ENCODE results near the gene STAT5B. TPM values are rescaled to one million over a fixed set of nuclear protein-coding genes. Genes with fewer than 3 reads are reported as not detected.
A peak's percentile ranks its signal among the peaks of the same experiment; 100 is the strongest.

Gene STAT5B
- polyA plus RNA-seq, 3 donors: 28.5 to 103 (median 47.9) TPM

DNA sequence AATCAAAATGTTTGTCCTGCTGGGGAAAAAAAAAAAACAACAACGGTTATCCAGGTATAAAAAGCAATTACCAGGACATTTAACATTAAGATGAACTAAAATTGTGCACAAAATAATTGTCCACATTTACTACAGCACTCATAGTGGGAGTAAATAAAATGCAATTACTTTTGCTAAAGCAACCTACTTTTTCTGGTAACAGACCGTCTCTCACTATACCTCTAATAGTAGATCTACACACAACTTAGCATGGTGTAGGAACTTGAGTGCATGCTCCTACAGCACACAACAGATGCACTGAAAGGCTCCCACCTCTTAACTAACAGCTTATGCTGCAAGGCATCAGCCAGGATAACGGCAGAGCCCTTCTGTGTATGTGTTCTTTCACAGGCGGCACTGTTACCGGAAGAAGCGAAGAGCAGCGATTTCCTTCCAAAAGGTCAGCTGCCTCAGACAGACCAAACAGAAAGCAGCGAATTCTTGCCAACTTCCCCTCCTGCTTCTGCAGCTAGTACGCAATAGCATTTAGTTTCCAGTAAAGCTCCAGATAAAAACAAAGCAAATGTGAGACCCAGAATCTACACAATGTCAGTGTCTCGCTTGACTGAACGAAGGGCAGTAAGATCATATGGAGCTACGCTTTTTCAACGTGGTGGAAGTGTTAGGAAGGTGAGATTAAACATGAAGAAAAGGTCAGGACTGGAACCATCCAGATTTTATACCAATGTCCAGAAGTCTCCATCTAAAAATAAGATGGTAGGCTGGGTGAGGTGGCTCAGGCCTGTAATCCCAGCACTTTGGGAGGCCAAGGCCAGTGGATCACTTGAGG, 27.6 kb downstream of the STAT5B start:
- H3K9me3 ChIP-seq (replicated peaks in 1 of 2; ENCODE audit: control insufficient read depth in 1 of 2, insufficient read depth in 1 of 2, low read length in 2 of 2): no peaks in the 10 kb centered on the region
- peak overlapping the region; percentile 69 for H3K4me2 ChIP-seq (replicated peaks; ENCODE audit: extremely low read depth, low read length, poor library complexity, severe bottlenecking)
- Mint-ChIP-seq H3K4me3 (peak overlapping the region; percentile 70 to 88), H3K4me1 (peaks cover 55% of the 10 kb centered on the region), H3K9me3 (peaks cover 0 to 3% (median 0%) of the 10 kb centered on the region in 7 donors), H3K36me3 (peaks cover 2% of the 10 kb centered on the region in 2 donors), H3K27me3 (ENCODE audit: low read depth in 3 of 3) (peaks cover 0 to 2% (median 0%) of the 10 kb centered on the region in 3 donors), H3K27ac (peak overlapping the region; percentile 92 to 98 (median 97))
- peak overlapping the region; percentile 89 for H2AFZ ChIP-seq (ENCODE audit: insufficient read depth, low read depth, low read length, poor library complexity, severe bottlenecking)
- peak overlapping the region; percentile 8 to 78 (median 71) for H3K4me3 ChIP-seq (replicated peaks in 1 of 3; ENCODE audit: low read depth in 2 of 3, low read length in 3 of 3)
- H3K4me1 ChIP-seq (ENCODE audit: control insufficient read depth in 1 of 2, insufficient read depth in 2 of 2, low read length in 2 of 2): peaks cover 29 to 42% of the 10 kb centered on the region in 2 donors
- H3K9ac ChIP-seq (ENCODE audit: insufficient read depth, low read length, poor library complexity, severe bottlenecking): peak overlapping the region; percentile 71
- peaks cover 93% of the 10 kb centered on the region for H3K79me2 ChIP-seq (ENCODE audit: insufficient read depth, low read length)
- 0% methylated on average over 9 of the region's 13 CpGs for WGBS (ENCODE audit: insufficient coverage)
- H4K20me1 ChIP-seq (ENCODE audit: insufficient read depth, low read length): peaks cover 15% of the 10 kb centered on the region
- intact Hi-C loops (cut with micrococcal nuclease): loop anchor here (5.0 kb wide), 1 partner anchor 39 kb away; the partner anchor contains the start of gene STAT5A (in 2 of the 2)
- no peaks in the 10 kb centered on the region for H3K27me3 ChIP-seq (ENCODE audit: control insufficient read depth in 2 of 2, insufficient read depth in 2 of 2, low read length in 2 of 2)
- peak overlapping the region; percentile 80 to 92 for H3K27ac ChIP-seq (ENCODE audit: low read depth in 1 of 2, low read length in 2 of 2)
- no peak for TF ChIP-seq CTCF (IDR thresholded peaks at IDR 0.05)
- DNase-seq: peak; percentile 81 to 91 (median 86)
- H3K36me3 ChIP-seq (replicated peaks in 1 of 2; ENCODE audit: control insufficient read depth in 1 of 2, insufficient read depth in 2 of 2, low read length in 2 of 2): no peaks in the 10 kb centered on the region

- Mint-ChIP-seq H3K9me3 (peaks cover 0 to 3% (median 0%) of the 10 kb centered on the region in 7 donors), H3K4me1 (peaks cover 54% of the 10 kb centered on the region), H3K27ac (peak overlapping the region; percentile 92 to 98 (median 97)), H3K4me3 (no peak overlapping the region), H3K27me3 (ENCODE audit: low read depth in 3 of 3) (peaks cover 0 to 2% (median 0%) of the 10 kb centered on the region in 3 donors), H3K36me3 (peaks cover 0 to 2% of the 10 kb centered on the region in 2 donors)
- no peak overlapping the region for H3K9ac ChIP-seq (ENCODE audit: insufficient read depth, low read length, poor library complexity, severe bottlenecking)
- H3K4me2 ChIP-seq (replicated peaks; ENCODE audit: extremely low read depth, low read length, poor library complexity, severe bottlenecking): peak overlapping the region; percentile 69
- no peaks in the 10 kb centered on the region for H3K36me3 ChIP-seq (replicated peaks in 1 of 2; ENCODE audit: control insufficient read depth in 1 of 2, insufficient read depth in 2 of 2, low read length in 2 of 2)
- TF ChIP-seq CTCF (IDR thresholded peaks at IDR 0.05): no peak
- no peaks in the 10 kb centered on the region for H3K27me3 ChIP-seq (ENCODE audit: control insufficient read depth in 2 of 2, insufficient read depth in 2 of 2, low read length in 2 of 2)
- intact Hi-C loops (cut with micrococcal nuclease): loop anchor here (5.0 kb wide), 1 partner anchor 40 kb away; the partner anchor contains the start of gene STAT5A (in 2 of the 2)
- 92% methylated on average over 2 of the region's 5 CpGs for WGBS (ENCODE audit: insufficient coverage)
- peak; percentile 29 to 53 (median 48) for DNase-seq
- H2AFZ ChIP-seq (ENCODE audit: insufficient read depth, low read depth, low read length, poor library complexity, severe bottlenecking): no peak overlapping the region
- H3K4me1 ChIP-seq (ENCODE audit: control insufficient read depth in 1 of 2, insufficient read depth in 2 of 2, low read length in 2 of 2): peaks cover 33 to 42% of the 10 kb centered on the region in 2 donors
- peak overlapping the region in 1 of 3 experiments; percentile 71 for H3K4me3 ChIP-seq (replicated peaks in 1 of 3; ENCODE audit: low read depth in 2 of 3, low read length in 3 of 3)
- H4K20me1 ChIP-seq (ENCODE audit: insufficient read depth, low read length): peaks cover 16% of the 10 kb centered on the region
- H3K79me2 ChIP-seq (ENCODE audit: insufficient read depth, low read length): peaks cover 90% of the 10 kb centered on the region
- H3K9me3 ChIP-seq (replicated peaks in 1 of 2; ENCODE audit: control insufficient read depth in 1 of 2, insufficient read depth in 1 of 2, low read length in 2 of 2): no peaks in the 10 kb centered on the region
- H3K27ac ChIP-seq (ENCODE audit: low read depth in 1 of 2, low read length in 2 of 2): peak overlapping the region; percentile 78 to 92
These were observed 28.5 kb downstream of the STAT5B start for GRCh38 chr17:42247734-42248133.
